ENCODE results near the gene NELFCD. TPM values are rescaled to one million over a fixed set of nuclear protein-coding genes. Genes with fewer than 3 reads are reported as not detected.

The NELFCD gene
- total and polyA plus RNA-seq, 9 of the 15 experiments (the other 6 are each of a cell fraction or from before 2014, with no cell fraction given) = 11.7 to 163 (median 96.5) TPM

DNA sequence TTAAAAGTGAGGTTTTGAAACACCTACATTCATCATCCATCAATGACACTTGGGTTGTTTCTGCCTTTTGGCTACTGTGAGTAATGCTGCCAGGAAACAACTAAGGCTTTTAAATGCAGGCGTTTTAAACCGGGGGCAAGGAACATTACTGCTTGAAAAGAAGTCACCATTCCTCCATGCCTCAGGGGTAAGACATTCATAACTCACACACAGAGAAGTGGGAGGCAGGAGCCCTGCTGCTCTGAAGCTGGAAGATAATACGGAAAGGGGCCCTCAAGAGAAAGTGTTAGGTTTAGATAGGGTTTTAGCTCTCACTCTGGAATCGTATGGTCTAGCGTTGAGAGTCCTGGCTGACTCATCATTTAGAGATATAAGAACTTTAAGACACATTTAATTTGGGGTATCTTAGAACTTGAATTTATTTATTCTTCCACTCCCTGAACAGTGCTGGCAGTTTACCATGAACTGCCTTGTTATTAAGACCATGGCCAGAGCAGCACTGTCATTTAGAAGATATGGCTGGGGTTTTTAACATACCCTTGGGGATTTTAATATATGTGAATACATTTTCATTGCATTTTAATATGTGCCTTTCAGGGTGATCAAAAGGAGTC, 40.0 kb downstream of the NELFCD start (continued):
- TF ChIP-seq, protein P1, sequence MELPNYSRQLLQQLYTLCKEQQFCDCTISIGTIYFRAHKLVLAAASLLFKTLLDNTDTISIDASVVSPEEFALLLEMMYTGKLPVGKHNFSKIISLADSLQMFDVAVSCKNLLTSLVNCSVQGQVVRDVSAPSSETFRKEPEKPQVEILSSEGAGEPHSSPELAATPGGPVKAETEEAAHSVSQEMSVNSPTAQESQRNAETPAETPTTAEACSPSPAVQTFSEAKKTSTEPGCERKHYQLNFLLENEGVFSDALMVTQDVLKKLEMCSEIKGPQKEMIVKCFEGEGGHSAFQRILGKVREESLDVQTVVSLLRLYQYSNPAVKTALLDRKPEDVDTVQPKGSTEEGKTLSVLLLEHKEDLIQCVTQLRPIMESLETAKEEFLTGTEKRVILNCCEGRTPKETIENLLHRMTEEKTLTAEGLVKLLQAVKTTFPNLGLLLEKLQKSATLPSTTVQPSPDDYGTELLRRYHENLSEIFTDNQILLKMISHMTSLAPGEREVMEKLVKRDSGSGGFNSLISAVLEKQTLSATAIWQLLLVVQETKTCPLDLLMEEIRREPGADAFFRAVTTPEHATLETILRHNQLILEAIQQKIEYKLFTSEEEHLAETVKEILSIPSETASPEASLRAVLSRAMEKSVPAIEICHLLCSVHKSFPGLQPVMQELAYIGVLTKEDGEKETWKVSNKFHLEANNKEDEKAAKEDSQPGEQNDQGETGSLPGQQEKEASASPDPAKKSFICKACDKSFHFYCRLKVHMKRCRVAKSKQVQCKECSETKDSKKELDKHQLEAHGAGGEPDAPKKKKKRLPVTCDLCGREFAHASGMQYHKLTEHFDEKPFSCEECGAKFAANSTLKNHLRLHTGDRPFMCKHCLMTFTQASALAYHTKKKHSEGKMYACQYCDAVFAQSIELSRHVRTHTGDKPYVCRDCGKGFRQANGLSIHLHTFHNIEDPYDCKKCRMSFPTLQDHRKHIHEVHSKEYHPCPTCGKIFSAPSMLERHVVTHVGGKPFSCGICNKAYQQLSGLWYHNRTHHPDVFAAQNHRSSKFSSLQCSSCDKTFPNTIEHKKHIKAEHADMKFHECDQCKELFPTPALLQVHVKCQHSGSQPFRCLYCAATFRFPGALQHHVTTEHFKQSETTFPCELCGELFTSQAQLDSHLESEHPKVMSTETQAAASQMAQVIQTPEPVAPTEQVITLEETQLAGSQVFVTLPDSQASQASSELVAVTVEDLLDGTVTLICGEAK (IDR thresholded peaks at IDR 0.05) = peak; percentile 46; the same call in 1 of the 2 replicates
- TF ChIP-seq, protein P1 (CRISPR knock-in tag; IDR thresholded peaks at IDR 0.05) = no peak
- TF ChIP-seq, protein P2, sequence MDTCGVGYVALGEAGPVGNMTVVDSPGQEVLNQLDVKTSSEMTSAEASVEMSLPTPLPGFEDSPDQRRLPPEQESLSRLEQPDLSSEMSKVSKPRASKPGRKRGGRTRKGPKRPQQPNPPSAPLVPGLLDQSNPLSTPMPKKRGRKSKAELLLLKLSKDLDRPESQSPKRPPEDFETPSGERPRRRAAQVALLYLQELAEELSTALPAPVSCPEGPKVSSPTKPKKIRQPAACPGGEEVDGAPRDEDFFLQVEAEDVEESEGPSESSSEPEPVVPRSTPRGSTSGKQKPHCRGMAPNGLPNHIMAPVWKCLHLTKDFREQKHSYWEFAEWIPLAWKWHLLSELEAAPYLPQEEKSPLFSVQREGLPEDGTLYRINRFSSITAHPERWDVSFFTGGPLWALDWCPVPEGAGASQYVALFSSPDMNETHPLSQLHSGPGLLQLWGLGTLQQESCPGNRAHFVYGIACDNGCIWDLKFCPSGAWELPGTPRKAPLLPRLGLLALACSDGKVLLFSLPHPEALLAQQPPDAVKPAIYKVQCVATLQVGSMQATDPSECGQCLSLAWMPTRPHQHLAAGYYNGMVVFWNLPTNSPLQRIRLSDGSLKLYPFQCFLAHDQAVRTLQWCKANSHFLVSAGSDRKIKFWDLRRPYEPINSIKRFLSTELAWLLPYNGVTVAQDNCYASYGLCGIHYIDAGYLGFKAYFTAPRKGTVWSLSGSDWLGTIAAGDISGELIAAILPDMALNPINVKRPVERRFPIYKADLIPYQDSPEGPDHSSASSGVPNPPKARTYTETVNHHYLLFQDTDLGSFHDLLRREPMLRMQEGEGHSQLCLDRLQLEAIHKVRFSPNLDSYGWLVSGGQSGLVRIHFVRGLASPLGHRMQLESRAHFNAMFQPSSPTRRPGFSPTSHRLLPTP (IDR thresholded peaks at IDR 0.05; ENCODE audit: borderline replicate concordance, extremely low read depth, insufficient read length) = no peak
- TF ChIP-seq ZNF140 (CRISPR knock-in tag; IDR thresholded peaks at IDR 0.05) (no peak), ZNF696 (CRISPR knock-in tag; conservative IDR thresholded peaks at IDR 0.05) (no peak), MCM5 (IDR thresholded peaks at IDR 0.05; ENCODE audit: low read depth) (no peak), HNRNPL (IDR thresholded peaks at IDR 0.05; ENCODE audit: low read depth, low read length) (no peak), ZC3H11A (IDR thresholded peaks at IDR 0.05; ENCODE audit: low read depth, low read length) (no peak), ZNF184 (CRISPR knock-in tag; IDR thresholded peaks at IDR 0.05) (no peak), ELF1 (tag; IDR thresholded peaks at IDR 0.05) (no peak), ARHGAP35 (IDR thresholded peaks at IDR 0.05; ENCODE audit: partially characterized antibody) (no peak), L3MBTL2 (IDR thresholded peaks at IDR 0.05) (0 out of 2 replicates have a peak, but pooled peaks have one; percentile 18), ZNF431 (CRISPR knock-in tag; IDR thresholded peaks at IDR 0.05) (no peak), SOX6 (IDR thresholded peaks at IDR 0.05) (peak; percentile 86), SPI1 (IDR thresholded peaks at IDR 0.05; ENCODE audit: borderline replicate concordance, low read depth, low read length) (peak; percentile 34; the same call in 1 of the 2 replicates), SMARCA5 (IDR thresholded peaks at IDR 0.05) (no peak)
- TF ChIP-seq, protein P3, sequence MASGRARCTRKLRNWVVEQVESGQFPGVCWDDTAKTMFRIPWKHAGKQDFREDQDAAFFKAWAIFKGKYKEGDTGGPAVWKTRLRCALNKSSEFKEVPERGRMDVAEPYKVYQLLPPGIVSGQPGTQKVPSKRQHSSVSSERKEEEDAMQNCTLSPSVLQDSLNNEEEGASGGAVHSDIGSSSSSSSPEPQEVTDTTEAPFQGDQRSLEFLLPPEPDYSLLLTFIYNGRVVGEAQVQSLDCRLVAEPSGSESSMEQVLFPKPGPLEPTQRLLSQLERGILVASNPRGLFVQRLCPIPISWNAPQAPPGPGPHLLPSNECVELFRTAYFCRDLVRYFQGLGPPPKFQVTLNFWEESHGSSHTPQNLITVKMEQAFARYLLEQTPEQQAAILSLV (tag; IDR thresholded peaks at IDR 0.05) = no peak
